IMR-90 (cell line): ENCODE measurements around the gene CD300LB. TPM values are rescaled to one million over a fixed set of nuclear protein-coding genes. Genes with fewer than 3 reads are reported as not detected.

Experiments used
- ATAC-seq: fragments of 200-7000 bp; cut with Tn5 transposase; 2 replicates; pipeline ENCODE4 v1.9.1; 2020; ENCODE audit warnings: low read depth, mild to moderate bottlenecking, moderate library complexity
- BruUV-seq: library from RNA; stranded (reverse); fragments of 400-500 nt; replicated peaks from 2 replicates; lab custom pipeline; 2021; lab: Mats Ljungman, UMichigan
- CTCF ChIA-PET: fragments of 300-600 bp; formaldehyde crosslinking; extraction: SDS; loops from one replicate; lab custom pipeline; 2021; ENCODE audit warnings: antibody characterized with exemption; lab: Yijun Ruan, JAX
- POLR2A ChIA-PET: fragments of 300-600 bp; sonication (Branson Sonifier 250); formaldehyde crosslinking; loops from one replicate; lab custom pipeline; 2022; ENCODE audit warnings: antibody characterized with exemption; ENCODE audit not compliant: unreplicated experiment; lab: Charles Lee
- DNase-seq: peaks from one replicate; pipeline ENCODE4 v3.0.0; 2013
- H2AFZ ChIP-seq: replicated peaks from 2 replicates; pipeline ENCODE3; 2013; ENCODE audit warnings: low read length, mild to moderate bottlenecking; ENCODE audit not compliant: poor library complexity
- H2AK5ac ChIP-seq: 2 replicates; pipeline ENCODE4 v1.6.1; 2013; ENCODE audit warnings: low read depth, low read length, inconsistent platforms
- H2AK9ac ChIP-seq: replicated peaks from 2 replicates; pipeline ENCODE3; 2013; ENCODE audit warnings: mild to moderate bottlenecking, low read depth, low read length, moderate library complexity; ENCODE audit not compliant: poor library complexity
- H2BK120ac ChIP-seq: 2 replicates; pipeline ENCODE4 v1.6.1; 2013; ENCODE audit warnings: low read depth, low read length, inconsistent platforms
- H2BK15ac ChIP-seq: 3 replicates; pipeline ENCODE4 v1.6.1; 2013; ENCODE audit warnings: low read depth, low read length, inconsistent platforms
- H2BK20ac ChIP-seq: 2 replicates; pipeline ENCODE4 v1.6.1; 2013; ENCODE audit warnings: low read depth, mild to moderate bottlenecking, inconsistent platforms, low read length, moderate library complexity
- H2BK5ac ChIP-seq: 2 replicates; pipeline ENCODE4 v1.6.1; 2013; ENCODE audit warnings: mild to moderate bottlenecking, low read depth, low read length, inconsistent platforms; ENCODE audit not compliant: poor library complexity, severe bottlenecking
- H3K14ac ChIP-seq: replicated peaks from 2 replicates; pipeline ENCODE4 v1.6.1; 2013; ENCODE audit warnings: low read depth, low read length, inconsistent platforms
- H3K18ac ChIP-seq: 2 replicates; pipeline ENCODE4 v1.6.1; 2013; ENCODE audit warnings: low read depth, low read length, control low read depth
- H3K23ac ChIP-seq: 2 replicates; pipeline ENCODE4 v1.6.1; 2013; ENCODE audit warnings: low read depth, low read length, inconsistent platforms
- H3K27ac ChIP-seq: 2 replicates; pipeline ENCODE4 v1.5.1; 2013; ENCODE audit warnings: mild to moderate bottlenecking, control low read depth, low read length; ENCODE audit not compliant: insufficient read depth
- H3K27me3 ChIP-seq: 2 replicates; pipeline ENCODE4 v1.6.1; 2013; ENCODE audit warnings: low read length; ENCODE audit not compliant: control insufficient read depth, insufficient read depth
- H3K36me3 ChIP-seq: 2 replicates; pipeline ENCODE4 v1.6.1; 2013; ENCODE audit warnings: low read length, mixed read lengths; ENCODE audit not compliant: control insufficient read depth, insufficient read depth
- H3K4ac ChIP-seq: 2 replicates; pipeline ENCODE4 v1.6.1; 2013; ENCODE audit warnings: low read depth, low read length, inconsistent platforms
- H3K4me1 ChIP-seq: 2 replicates; pipeline ENCODE4 v1.6.1; 2013; ENCODE audit warnings: low read length, mixed read lengths; ENCODE audit not compliant: control insufficient read depth, insufficient read depth
- H3K4me2 ChIP-seq: 2 replicates; pipeline ENCODE4 v1.6.1; 2013; ENCODE audit warnings: low read depth, mild to moderate bottlenecking, control low read depth, low read length, moderate library complexity
- H3K4me3 ChIP-seq: 2 replicates; pipeline ENCODE4 v1.5.1; 2013; ENCODE audit warnings: low read depth, mild to moderate bottlenecking, control low read depth, low read length, moderate library complexity; ENCODE audit not compliant: insufficient read depth
- H3K56ac ChIP-seq: 2 replicates; pipeline ENCODE4 v1.6.1; 2013; ENCODE audit warnings: low read length, inconsistent platforms; ENCODE audit not compliant: insufficient read depth; ENCODE audit errors: extremely low read depth
- H3K79me1 ChIP-seq, 2 experiments: 2 replicates each; pipeline ENCODE4 v1.6.1; 2013; ENCODE audit warnings: low read length in 2 of 2, inconsistent platforms in 1 of 2, low read depth in 1 of 2
- H3K9ac ChIP-seq: 2 replicates; pipeline ENCODE4 v1.6.1; 2013; ENCODE audit warnings: low read depth, low read length, control low read depth
- H3K9me1 ChIP-seq: 2 replicates; pipeline ENCODE4 v1.6.1; 2013; ENCODE audit warnings: low read length, inconsistent platforms; ENCODE audit not compliant: insufficient read depth
- H3K9me3 ChIP-seq: 2 replicates; pipeline ENCODE4 v1.6.1; 2013; ENCODE audit warnings: low read length; ENCODE audit not compliant: control insufficient read depth, insufficient read depth
- H4K20me1 ChIP-seq: 2 replicates; pipeline ENCODE4 v1.6.1; 2013; ENCODE audit warnings: low read length, inconsistent platforms; ENCODE audit not compliant: insufficient read depth
- H4K5ac ChIP-seq: 2 replicates; pipeline ENCODE4 v1.6.1; 2013; ENCODE audit warnings: mild to moderate bottlenecking, low read depth, low read length, control low read depth
- H4K8ac ChIP-seq, 2 experiments: 2 replicates each; pipeline ENCODE4 v1.6.1; 2013; ENCODE audit warnings: low read depth in 2 of 2, low read length in 2 of 2, control low read depth in 1 of 2, inconsistent platforms in 1 of 2
- H4K91ac ChIP-seq: 2 replicates; pipeline ENCODE4 v1.6.1; 2013; ENCODE audit warnings: low read depth, low read length, inconsistent platforms; ENCODE audit not compliant: insufficient read depth
- USF2 ChIP-seq: fragments of 150-350 bp; IDR thresholded peaks from 2 replicates; pipeline ENCODE4 v1.6.1; 2017; ENCODE audit warnings: mild to moderate bottlenecking, antibody characterized with exemption, low read length, low read depth
- WGBS, 2 experiments: methylation state at CpG; one replicate each; pipeline versions ENCODE4 v1.1.5 to v1.1.7; 2013; ENCODE audit warnings: missing lambda C conversion rate in 2 of 2; ENCODE audit not compliant: insufficient read length in 1 of 2; ENCODE audit errors: extremely low coverage in 2 of 2; 5-methylcytosine and 5-hydroxymethylcytosine counted together
- dilution Hi-C: fragments of 300-500 bp; cut with HindIII; formaldehyde crosslinking; loops from one replicate; pipeline ENCODE4 v1.14.3; 2018; ENCODE audit warnings: low sequenced_read_pairs; ENCODE audit not compliant: unreplicated experiment
- in situ Hi-C: fragments of 300-500 bp; cut with MboI; formaldehyde crosslinking; loops from 3 replicates; pipeline ENCODE4 v1.14.3; 2019; ENCODE audit warnings: low sequenced_read_pairs, inconsistent platforms, mixed read lengths
- intact Hi-C: fragments of 100-400 bp; cut with micrococcal nuclease; formaldehyde crosslinking; loops from 2 replicates; pipeline ENCODE4 v1.10.0; 2022
- polyA plus RNA-seq, 3 experiments: library from polyadenylated mRNA; depleted of rRNA; stranded (reverse); fragments of >200 nt; gene quantifications; 2 replicates each; pipeline ENCODE4 v1.2.3, GENCODE V29; 2012; ENCODE audit warnings: low replicate concordance in 1 of 3
- total RNA-seq: library from RNA; depleted of rRNA; stranded (reverse); fragments of >200 nt; gene quantifications from 2 replicates; pipeline ENCODE4 v1.2.3, GENCODE V29; 2012

The CD300LB gene
- total and polyA plus RNA-seq, 2 of the 4 experiments (the other 2 are of a cell fraction), result not detected

- intact Hi-C loops, result no loop called here
- WGBS, 2 experiments, result no CpG with 5 or more reads among the region's 5 CpGs
- no peak overlapping the region for H4K8ac ChIP-seq
- H3K27me3 ChIP-seq, result no peaks in the 10 kb centered on the region
- DNase-seq (no peak), ATAC-seq (no peak)
- no peak overlapping the region for H3K9ac ChIP-seq
- dilution Hi-C loops, result no loop called here
- H2BK120ac ChIP-seq, result no peak overlapping the region
- H3K27ac ChIP-seq, result no peak overlapping the region
- no peak overlapping the region for H4K91ac ChIP-seq
- no peak for TF ChIP-seq USF2
- ChIA-PET POLR2A (no interaction called here), CTCF (no interaction called here)
- H3K9me3 ChIP-seq, result peaks cover 44% of the 10 kb centered on the region
- no peak overlapping the region for H3K4me3 ChIP-seq
- no peak overlapping the region for H3K18ac ChIP-seq
- no peak overlapping the region for H2AFZ ChIP-seq
- no peak overlapping the region for H3K14ac ChIP-seq
- no peak overlapping the region for H3K4me2 ChIP-seq
- H3K56ac ChIP-seq, result no peak overlapping the region
- no peak overlapping the region for H2AK5ac ChIP-seq
- H4K5ac ChIP-seq, result no peak overlapping the region
- no peaks in the 10 kb centered on the region for H4K20me1 ChIP-seq
- H3K36me3 ChIP-seq, result no peaks in the 10 kb centered on the region
- H2BK20ac ChIP-seq, result no peak overlapping the region
- H3K4ac ChIP-seq, result no peak overlapping the region
- no peaks in the 10 kb centered on the region for H3K79me1 ChIP-seq
- no peaks in the 10 kb centered on the region for H3K9me1 ChIP-seq
- BruUV-seq, result no TSS peak
- no peak overlapping the region for H3K23ac ChIP-seq
- no peaks in the 10 kb centered on the region for H3K4me1 ChIP-seq
- in situ Hi-C loops, result no loop called here
- H2BK5ac ChIP-seq, result no peak overlapping the region
- no peak overlapping the region for H2BK15ac ChIP-seq
- H2AK9ac ChIP-seq, result no peak overlapping the region
These were observed 33.9 kb upstream of the CD300LB start for GRCh38 chr17:74565126-74565525.
